Measurements from ENCODE around the gene KCNJ14. TPM values are rescaled to one million over a fixed set of nuclear protein-coding genes. Genes with fewer than 3 reads are reported as not detected.

Gene KCNJ14
- polyA plus RNA-seq, 1 donor from 2014 or later, result 1.1 TPM

GRCh38 chr19:48496959-48497727 is 41.8 kb downstream of the KCNJ14 start:
- Histone ChIP-seq H3K79me2 (replicated peaks; ENCODE audit: insufficient read depth, low read length) (no peaks in the 10 kb centered on the region), H3K9ac (ENCODE audit: low read length) (no peak overlapping the region), H3K27me3 (ENCODE audit: insufficient read depth, low read depth, low read length) (no peaks in the 10 kb centered on the region), H3K4me3 (ENCODE audit: low read length) (no peak overlapping the region), H2AFZ (ENCODE audit: low read depth, low read length) (no peak overlapping the region), H3K27ac (ENCODE audit: low read length) (no peak overlapping the region), H3F3A (ENCODE audit: insufficient read depth, low read length, poor library complexity, severe bottlenecking) (no peaks in the 10 kb centered on the region), H4K20me1 (ENCODE audit: insufficient read depth) (no peaks in the 10 kb centered on the region), H3K4me2 (ENCODE audit: low read length) (no peak overlapping the region), H3K36me3 (ENCODE audit: insufficient read depth, low read length) (no peaks in the 10 kb centered on the region), H3K9me3 (ENCODE audit: low read length) (no peaks in the 10 kb centered on the region), H3K9me2 (ENCODE audit: insufficient read depth, low read length) (no peaks in the 10 kb centered on the region)
- TF ChIP-seq TAF1 (IDR thresholded peaks at IDR 0.05; ENCODE audit: low read depth), result no peak
- TF ChIP-seq POLR2AphosphoS5 (IDR thresholded peaks at IDR 0.05), result no peak

GRCh38 chr19:48497728-48498594 is 42.6 kb downstream of the KCNJ14 start:
- Histone ChIP-seq H3K27ac (ENCODE audit: low read length) (no peak overlapping the region), H4K20me1 (ENCODE audit: insufficient read depth) (no peaks in the 10 kb centered on the region), H3F3A (ENCODE audit: insufficient read depth, low read length, poor library complexity, severe bottlenecking) (no peaks in the 10 kb centered on the region), H3K9me2 (ENCODE audit: insufficient read depth, low read length) (no peaks in the 10 kb centered on the region), H2AFZ (ENCODE audit: low read depth, low read length) (no peak overlapping the region), H3K27me3 (ENCODE audit: insufficient read depth, low read depth, low read length) (no peaks in the 10 kb centered on the region), H3K4me2 (ENCODE audit: low read length) (no peak overlapping the region), H3K9ac (ENCODE audit: low read length) (no peak overlapping the region), H3K9me3 (ENCODE audit: low read length) (no peaks in the 10 kb centered on the region), H3K4me3 (ENCODE audit: low read length) (no peak overlapping the region), H3K36me3 (ENCODE audit: insufficient read depth, low read length) (no peaks in the 10 kb centered on the region), H3K79me2 (replicated peaks; ENCODE audit: insufficient read depth, low read length) (no peaks in the 10 kb centered on the region)
- TF ChIP-seq EP300 (conservative IDR thresholded peaks at IDR 0.05; ENCODE audit: poor library complexity, severe bottlenecking) (no peak), RAD21 (conservative IDR thresholded peaks at IDR 0.05) (no peak), TAF1 (IDR thresholded peaks at IDR 0.05; ENCODE audit: low read depth) (no peak), MXI1 (conservative IDR thresholded peaks at IDR 0.05; ENCODE audit: poor library complexity, severe bottlenecking) (no peak), CTCF (IDR thresholded peaks at IDR 0.05; ENCODE audit: poor library complexity, severe bottlenecking) (no peak), SMC3 (conservative IDR thresholded peaks at IDR 0.05; ENCODE audit: poor library complexity) (no peak), REST (IDR thresholded peaks at IDR 0.05; ENCODE audit: borderline replicate concordance) (no peak), EZH2 (IDR thresholded peaks at IDR 0.05; ENCODE audit: borderline replicate concordance, insufficient read depth, low read length, poor library complexity, severe bottlenecking) (no peak), POLR2AphosphoS5 (IDR thresholded peaks at IDR 0.05) (no peak)
